HG03469 (cell line): ENCODE measurements around the gene CCDC3.
"Not testable (repeated sequence)": the region's sequence is repeated elsewhere in the genome, so short reads cannot be mapped to it uniquely, and the experiment has no call there.

Source experiments
- ATAC-seq: cut with Tn5 transposase; IDR thresholded peaks from one replicate; pipeline ENCODE4 v1.9.1; 2021; ENCODE audit warnings: mild to moderate bottlenecking, moderate library complexity, moderate number of reproducible peaks; ENCODE audit not compliant: unreplicated experiment

CCDC3 gene

DNA sequence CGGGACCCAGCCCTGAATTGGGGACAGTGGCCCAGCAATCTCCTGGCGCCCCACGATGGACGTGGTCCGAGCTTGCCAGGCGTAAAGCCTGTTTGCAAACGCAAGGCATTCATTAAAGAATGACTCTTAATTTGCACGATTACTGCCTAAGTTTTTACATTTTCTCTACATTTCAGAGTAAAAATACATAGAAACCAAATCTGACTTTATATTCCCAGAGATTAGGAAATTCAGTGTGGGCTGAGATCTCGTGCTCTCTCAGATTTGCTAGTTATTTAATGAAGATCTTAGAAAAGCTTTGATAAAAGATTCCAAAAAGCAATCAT lies 337 bp upstream of the CCDC3 start:
- no peak for ATAC-seq

DNA sequence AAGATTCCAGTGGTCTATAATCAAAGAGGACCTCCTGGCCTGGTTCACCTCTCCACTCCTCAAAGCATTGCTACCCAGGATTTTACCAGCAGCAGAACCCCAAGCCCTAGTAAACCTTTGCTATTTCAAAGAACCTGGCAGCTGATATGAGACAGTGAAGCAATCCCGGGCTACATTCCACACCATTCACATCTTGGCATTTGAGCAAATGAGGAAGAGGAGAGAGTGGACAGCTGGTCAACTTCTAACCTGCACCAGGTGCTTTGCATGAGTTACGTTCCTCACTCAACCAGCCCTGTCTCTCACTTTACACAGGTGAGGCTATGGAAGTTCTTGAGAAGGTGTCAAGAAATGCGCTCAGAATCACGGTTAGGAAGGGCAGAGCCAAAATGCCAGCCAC lies 1.1 kb downstream of the CCDC3 start:
- ATAC-seq = no peak

GRCh38 chr10:12999849-13000248 lies 1.7 kb downstream of the CCDC3 start:
- ATAC-seq = no peak

- no peak for ATAC-seq
These were observed 6.1 kb downstream of the CCDC3 start for GRCh38 chr10:12995425-12995861.

GRCh38 chr10:12993595-12993994 lies 7.9 kb downstream of the CCDC3 start:
- no peak for ATAC-seq

DNA sequence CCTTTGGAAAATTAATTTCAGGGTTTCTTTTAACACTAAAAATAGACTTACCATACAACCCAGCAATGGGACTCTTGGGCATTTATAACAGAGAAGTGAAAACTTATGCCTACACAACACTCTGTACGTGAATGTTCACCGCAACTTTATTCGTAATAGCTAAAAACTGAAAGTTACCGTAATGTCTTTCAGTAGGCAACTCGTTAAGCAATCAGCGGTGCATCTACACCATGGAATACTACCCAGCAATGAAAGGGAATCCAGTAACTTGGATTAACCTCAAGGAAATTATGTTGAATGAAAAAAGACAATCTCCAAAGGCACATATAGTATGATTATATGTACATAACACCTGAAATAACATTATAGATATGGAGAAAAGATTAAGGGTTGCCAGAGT lies 16.2 kb downstream of the CCDC3 start:
- no peak for ATAC-seq

- no peak for ATAC-seq
These were observed 17.3 kb downstream of the CCDC3 start for GRCh38 chr10:12984165-12984747.

DNA sequence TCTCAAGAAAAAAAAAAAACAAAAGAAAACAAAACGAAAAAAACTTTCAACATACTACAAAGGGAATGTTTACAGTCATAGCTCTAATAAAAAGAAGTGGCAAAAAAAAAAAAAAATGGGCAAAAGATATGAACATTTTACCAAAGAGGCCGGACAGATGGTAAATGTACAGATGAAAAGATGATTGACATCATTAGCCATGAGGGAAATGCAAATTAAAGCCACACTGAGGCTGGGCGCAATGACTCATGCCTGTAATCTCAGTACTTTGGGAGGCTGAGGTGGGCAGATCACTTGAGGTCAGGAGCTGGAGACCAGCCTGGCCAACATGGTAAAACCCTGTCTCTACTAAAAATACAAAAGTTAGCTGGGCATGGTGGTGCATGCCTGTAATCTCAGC lies 17.9 kb downstream of the CCDC3 start:
- not testable (repeated sequence) for ATAC-seq

- no peak for ATAC-seq
These were observed 19.9 kb downstream of the CCDC3 start for GRCh38 chr10:12981570-12981969.

DNA sequence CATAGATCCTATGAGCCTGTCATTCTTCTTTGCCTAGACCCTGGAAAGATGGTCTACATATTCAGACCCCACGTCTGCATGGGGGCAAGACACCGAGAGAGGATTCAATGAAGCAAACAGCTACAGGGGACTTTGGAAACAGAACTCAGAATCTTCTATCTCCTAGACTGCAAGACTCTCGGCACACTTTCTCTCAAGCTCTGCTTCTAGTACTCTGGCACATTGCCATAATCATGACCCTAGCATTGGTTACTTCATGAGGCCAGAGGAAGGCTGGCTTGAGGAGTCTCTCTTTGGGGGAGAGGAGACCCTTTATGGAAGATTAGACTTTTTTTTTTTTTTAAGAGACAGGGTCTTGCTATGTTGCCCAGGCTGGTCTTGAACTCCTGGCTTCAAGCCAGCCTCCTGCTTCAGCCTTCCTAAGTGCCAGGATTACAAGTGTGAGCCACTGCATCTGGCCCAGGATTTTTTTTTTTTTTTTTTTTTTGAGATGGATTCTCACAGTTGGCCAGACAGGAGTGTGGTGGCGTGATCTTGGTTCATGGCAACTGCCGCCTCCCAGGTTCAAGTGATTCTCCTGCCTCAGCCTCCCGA lies 20.7 kb downstream of the CCDC3 start:
- ATAC-seq = no peak

DNA sequence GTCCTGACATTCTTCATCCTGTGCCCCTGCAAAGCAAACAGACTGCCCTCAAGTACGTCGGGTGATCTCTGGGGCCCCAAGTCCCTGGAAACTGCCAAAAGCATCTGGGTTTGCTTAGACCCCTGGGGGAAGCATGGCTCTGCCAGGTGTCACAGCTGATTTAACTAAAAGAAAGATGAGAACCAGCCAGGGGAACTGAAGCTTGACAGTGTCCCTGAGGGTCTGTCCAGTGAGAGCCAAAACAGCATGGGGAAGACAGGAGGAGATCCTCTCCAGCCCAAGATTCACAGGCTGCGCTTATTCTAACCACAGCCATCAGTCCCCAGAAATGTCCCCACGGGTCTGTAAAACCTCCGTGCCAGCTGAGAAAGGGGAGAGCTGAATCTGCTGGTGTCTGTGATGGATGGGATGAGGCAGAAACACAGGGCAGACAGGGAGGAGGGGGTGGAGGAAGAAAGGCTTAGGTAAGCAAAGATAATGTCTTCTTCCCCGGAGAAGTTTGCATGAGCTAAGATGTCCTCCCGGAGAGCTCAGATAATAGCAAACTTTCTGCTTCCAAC lies 21.3 kb downstream of the CCDC3 start:
- ATAC-seq = no peak

DNA sequence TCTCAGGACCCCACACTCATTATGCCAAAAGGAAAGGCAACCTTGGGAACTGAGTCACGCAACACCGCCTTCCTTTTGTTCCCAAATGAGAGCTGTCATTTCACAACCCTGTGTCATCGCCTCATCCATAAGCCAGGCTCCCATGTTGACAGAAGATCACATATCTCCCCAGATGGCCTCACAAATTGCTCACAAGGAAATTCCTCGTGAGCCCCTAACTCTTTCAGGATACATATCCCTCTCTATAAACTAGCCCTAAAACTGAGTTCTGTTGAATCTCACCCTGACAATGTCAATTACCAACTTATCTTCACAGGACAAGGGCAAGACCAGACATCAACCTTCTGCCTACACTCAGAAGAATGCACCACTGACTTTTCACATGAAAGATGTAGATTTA lies 22.6 kb downstream of the CCDC3 start:
- no peak for ATAC-seq

DNA sequence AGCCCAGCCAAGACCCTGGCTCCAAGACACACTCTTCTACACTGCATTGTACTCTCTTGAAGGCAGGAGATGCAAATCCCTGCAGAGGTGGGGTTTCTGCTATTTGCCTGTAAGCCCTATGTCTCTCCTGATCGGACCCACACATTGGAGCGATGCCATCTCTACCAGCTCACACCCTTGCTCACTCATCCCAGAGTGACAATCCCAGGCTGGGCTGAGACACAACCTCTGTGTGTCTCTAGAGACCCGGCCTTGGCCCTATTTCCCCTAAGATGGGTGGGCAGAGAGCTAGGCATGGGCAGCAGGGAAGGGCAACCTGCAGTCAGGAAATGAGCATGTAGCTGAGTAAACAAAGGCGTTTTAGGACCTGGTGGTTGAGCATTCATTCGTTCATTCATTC lies 25.6 kb downstream of the CCDC3 start:
- no peak for ATAC-seq

DNA sequence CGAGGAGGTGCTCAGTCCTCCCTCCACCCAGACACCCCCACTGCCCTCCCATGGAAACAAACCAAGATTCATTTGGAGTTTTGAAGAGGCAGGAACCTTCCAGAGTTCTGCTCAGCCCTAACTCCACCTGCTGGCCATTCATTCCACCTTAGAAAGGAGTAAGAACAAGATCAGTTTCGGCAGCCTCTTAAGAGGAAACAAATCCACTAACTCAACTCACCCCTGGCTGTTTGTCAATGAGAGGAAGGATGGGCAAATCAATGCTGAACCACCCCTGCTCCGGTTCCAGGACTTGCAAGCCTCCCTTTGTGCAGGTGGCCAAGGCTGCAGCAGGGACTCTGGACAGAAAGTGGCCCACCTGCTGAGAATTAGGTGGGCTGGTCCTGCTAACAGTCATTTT lies 26.2 kb downstream of the CCDC3 start:
- ATAC-seq = no peak

DNA sequence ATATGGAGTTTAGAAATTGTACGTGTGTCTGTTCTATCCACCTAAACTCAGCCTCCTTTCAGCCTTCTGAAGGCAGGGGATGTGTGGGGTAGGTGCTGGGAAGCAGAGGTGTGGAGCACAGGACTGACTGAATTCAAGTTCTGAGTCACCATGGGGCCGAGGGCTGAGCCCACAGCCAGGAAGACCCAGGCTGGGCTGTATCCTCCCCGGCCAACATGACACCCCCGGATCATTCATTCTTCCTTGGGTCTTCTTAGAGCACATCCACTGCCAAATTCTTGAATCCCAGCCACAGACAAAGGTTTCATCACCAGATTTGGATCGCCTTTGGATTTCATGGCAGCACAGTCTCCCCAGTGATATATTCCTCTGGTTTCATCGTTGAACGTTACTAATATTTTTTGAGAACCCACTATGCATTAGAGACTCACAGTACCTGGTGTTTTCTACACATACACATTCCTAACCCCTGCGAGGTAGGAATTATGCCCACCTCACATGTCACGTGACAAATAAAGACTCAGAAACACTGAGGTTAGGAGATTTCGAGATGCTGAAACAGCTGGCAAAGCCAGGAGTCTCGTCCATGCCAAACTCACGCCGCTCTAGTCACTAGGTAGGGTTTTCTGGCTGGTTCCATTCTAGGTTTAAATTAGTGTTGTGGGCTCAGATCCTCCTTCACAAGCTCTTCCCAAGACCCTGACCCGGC lies 26.9 kb downstream of the CCDC3 start:
- no peak for ATAC-seq

- ATAC-seq = no peak
These were observed 27.4 kb downstream of the CCDC3 start for GRCh38 chr10:12974078-12974477.

GRCh38 chr10:12973149-12973718 lies 28.3 kb downstream of the CCDC3 start:
- no peak for ATAC-seq

GRCh38 chr10:12972146-12972545 lies 29.4 kb downstream of the CCDC3 start:
- no peak for ATAC-seq

DNA sequence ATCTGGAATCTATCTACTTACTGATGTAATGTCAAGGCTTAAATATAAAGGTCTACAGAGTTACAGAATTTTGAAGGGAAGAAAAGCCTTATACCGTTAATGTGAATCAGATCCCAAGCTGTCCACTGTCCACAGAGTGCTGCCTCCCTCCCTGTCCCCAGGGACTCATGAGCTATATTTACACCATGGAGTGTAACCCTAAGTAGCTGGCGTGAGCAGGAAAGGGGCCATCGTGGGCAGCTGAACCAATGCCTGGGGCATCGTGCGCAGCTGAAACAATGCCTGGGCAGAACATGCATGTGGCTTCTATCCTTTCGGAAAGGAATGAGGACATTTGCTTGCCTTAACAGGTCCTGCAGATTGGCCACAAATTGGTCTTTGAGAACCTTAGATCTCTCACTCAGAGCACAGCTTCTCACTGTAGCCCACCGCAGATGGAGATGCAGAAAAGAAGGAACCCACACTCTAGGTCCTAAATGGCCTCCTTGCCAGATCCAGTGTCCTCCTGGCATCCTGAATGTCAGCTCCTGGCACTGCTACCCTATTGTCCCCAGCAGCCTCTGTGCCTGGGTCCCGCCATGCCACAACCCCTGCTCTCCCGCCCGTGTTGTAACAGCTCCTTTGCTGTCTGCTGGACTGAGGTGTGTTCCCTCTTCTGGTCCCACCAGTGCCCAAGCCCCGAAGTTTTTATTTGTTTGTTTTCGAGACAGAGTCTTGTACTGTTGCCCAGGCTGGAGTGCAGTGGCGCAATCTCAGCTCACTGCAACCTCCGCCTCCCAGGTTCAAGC lies 30.3 kb downstream of the CCDC3 start:
- ATAC-seq = no peak

GRCh38 chr10:12969951-12970350 lies 31.6 kb downstream of the CCDC3 start:
- no peak for ATAC-seq

- no peak for ATAC-seq
These were observed 35.4 kb downstream of the CCDC3 start for GRCh38 chr10:12966067-12966466.
